Fibroblast of villous mesenchyme (primary cell): ENCODE data around the gene CFAP299. TPM values are rescaled to one million over a fixed set of nuclear protein-coding genes. Genes with fewer than 3 reads are reported as not detected.

Source experiments
- DNase-seq: peaks from one replicate; pipeline ENCODE4 v3.0.0-alpha.2; 2010; ENCODE audit warnings: low read depth
- H3K4me3 ChIP-seq: 2 replicates; pipeline ENCODE4 v1.5.1; 2011; ENCODE audit warnings: low read depth, mild to moderate bottlenecking, low read length
- total RNA-seq: library from RNA; depleted of rRNA; stranded (reverse); fragments of >200 nt; gene quantifications from 2 replicates; pipeline ENCODE4 v1.2.3, GENCODE V29; 2012
- TF ChIP-seq, protein P1 (sequence below): IDR thresholded peaks from 2 replicates; pipeline ENCODE4 v1.5.1; 2012; ENCODE audit warnings: low read depth, mild to moderate bottlenecking, low read length; ENCODE audit not compliant: insufficient read depth

CFAP299 gene
- total RNA-seq, 1 donor: 2.6 TPM

DNA sequence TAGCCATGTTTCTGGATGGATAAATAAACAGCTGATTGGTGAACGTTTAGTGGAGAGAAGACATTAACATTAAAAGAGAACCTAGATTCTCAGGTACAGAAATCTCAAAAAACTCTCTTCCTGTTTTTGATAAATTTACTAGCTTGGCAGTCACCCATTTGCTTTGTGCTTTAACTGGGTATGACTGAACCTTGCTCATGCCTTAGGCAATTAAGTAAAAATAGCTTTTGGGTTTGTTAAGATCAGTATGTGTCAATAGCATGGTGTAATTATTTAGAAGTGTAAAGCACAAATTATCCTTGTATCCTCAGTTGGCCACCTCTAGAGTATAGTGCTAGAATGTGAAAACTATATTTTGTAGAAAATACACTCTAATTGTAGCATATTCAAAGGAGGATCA is 200.0 kb downstream of the CFAP299 start:
- no peak overlapping the region for H3K4me3 ChIP-seq
- no peak for DNase-seq
- TF ChIP-seq, protein P1, sequence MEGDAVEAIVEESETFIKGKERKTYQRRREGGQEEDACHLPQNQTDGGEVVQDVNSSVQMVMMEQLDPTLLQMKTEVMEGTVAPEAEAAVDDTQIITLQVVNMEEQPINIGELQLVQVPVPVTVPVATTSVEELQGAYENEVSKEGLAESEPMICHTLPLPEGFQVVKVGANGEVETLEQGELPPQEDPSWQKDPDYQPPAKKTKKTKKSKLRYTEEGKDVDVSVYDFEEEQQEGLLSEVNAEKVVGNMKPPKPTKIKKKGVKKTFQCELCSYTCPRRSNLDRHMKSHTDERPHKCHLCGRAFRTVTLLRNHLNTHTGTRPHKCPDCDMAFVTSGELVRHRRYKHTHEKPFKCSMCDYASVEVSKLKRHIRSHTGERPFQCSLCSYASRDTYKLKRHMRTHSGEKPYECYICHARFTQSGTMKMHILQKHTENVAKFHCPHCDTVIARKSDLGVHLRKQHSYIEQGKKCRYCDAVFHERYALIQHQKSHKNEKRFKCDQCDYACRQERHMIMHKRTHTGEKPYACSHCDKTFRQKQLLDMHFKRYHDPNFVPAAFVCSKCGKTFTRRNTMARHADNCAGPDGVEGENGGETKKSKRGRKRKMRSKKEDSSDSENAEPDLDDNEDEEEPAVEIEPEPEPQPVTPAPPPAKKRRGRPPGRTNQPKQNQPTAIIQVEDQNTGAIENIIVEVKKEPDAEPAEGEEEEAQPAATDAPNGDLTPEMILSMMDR: no peak

DNA sequence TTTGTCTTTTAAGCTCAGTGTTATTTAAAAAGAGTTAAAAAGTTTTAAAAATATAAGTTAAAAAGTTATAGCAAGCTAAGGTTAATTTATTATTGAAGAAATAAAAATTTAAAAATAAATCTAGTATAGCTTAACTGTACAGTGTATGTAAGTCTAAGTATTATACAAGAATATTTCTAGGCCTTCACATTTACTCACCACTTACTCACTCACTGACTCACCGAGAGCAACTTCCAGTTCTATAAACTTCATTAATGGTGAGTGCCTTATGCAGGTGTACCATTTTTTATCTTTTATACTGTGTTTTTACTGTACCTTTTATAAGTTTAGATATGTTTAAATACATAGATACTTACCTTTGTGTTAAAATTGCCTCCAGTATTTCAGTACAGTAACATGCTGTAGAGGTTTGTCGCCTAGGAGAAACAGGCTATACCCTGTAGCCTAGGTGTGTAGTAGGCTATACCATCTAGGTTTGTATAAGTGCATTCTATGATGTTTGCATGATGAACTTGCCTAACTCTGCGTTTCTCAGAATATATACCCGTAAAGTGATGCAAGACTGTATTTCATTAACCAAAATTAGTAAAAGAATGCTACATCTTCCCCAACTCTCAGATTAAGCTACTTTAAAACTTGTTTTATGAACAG is 202.9 kb downstream of the CFAP299 start:
- no peak for DNase-seq

DNA sequence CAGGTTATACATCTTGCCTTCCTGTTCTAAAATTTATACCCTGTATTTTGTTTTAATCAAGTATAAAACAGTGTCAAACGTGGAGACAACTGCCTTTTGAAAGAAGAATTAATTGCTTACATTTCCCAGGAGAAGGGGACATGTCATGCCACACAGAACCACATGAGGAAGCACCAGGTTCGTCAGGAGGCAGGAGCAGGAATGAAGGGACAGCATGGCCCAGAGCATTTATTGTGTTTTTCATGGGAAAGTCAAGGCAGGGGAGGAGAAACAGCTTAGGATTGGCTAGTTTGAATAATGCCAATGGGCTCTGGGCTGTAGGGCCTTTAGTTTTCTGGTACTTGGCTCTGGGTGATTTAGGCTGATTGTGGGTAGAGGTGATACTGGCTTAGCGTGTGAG is 203.7 kb downstream of the CFAP299 start:
- TF ChIP-seq, protein P1: no peak
- no peak overlapping the region for H3K4me3 ChIP-seq
- no peak for DNase-seq

More for the DNA sequence above, 202.9 kb downstream of the CFAP299 start:
- TF ChIP-seq, protein P1: no peak
- no peak overlapping the region for H3K4me3 ChIP-seq

DNA sequence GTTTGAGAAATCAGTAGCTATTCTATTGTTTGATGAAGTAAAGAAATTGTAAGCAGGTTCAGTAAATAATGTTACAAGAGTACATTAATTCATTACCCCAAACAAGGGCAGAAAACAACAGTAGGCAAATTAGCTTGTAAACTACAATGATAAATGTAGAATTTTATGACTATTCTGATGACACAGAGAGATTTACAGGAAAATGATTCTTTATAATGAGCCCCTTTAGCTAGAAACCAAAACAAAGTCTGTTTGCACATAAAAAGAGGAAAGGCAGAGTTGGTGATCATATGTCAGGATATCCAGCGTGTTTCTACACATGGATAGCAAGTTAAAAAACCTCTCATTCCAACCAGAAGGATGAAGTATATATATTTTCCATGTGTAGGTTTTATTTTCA is 204.8 kb downstream of the CFAP299 start:
- no peak overlapping the region for H3K4me3 ChIP-seq
- TF ChIP-seq, protein P1: no peak

DNA sequence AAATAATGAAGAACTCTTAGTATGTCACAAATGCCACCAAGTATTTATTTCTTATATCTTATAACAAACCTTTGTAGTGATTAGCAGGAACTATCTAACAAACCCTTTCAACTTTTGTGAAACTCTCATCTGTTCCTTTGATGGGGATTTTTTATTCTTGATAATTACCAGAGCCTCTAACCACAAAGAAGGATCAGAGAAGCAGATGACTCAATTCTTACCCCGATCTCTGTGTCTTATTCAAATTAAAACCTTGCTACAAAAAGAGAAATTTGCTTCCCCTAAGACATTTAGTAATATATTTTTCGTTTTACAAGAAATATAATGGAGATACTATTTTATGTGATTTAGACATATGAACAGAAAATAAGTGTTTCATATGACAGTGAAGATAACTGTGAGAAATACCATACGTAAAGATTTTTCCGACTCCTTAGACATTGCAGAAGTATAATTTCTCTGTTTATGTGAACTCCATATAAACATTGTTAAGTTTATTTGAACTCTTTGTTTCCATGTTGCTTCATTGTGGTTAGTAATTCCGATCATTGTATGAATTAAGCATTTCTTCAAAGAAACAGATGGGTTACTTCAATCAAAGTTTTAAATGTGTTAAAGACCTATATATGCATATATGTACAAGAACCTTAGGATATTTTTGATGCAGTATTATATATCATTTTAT is 205.4 kb downstream of the CFAP299 start:
- TF ChIP-seq, protein P1: no peak
- DNase-seq: peak; percentile 39

More for the DNA sequence above, 204.8 kb downstream of the CFAP299 start:
- peak; percentile 6 for DNase-seq

DNA sequence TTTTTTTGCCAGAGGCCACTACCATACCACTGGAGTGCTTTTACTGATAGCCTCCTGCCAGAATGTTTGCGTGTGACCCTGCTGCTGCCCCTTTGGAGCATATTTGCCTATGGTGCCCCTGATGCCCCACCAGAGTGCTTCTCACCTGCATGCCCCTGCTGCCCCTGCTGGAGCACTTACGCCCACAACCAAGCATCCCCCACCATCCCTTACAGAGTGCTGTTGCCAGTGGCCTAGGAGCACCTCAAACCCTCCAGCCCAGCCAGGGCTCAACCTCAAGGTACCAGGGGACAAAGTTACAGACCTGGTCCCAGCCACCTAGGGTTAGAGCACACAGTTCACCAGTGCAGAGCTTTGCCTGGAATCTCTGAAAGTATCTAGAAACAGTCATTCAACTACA is 207.2 kb downstream of the CFAP299 start:
- TF ChIP-seq, protein P1: no peak
- no peak for DNase-seq
- H3K4me3 ChIP-seq: no peak overlapping the region

More for the DNA sequence above, 205.4 kb downstream of the CFAP299 start:
- H3K4me3 ChIP-seq: no peak overlapping the region
